Activated naive CD8-positive, alpha-beta T cell treated with anti-CD3 and anti-CD28 coated beads for 36 hours (primary cell): Measurements from ENCODE around the gene SPOCK1. TPM values are rescaled to one million over a fixed set of nuclear protein-coding genes. Genes with fewer than 3 reads are reported as not detected.
"Not testable (repeated sequence)": the region's sequence is repeated elsewhere in the genome, so short reads cannot be mapped to it uniquely, and the experiment has no call there.

Experiments used
- DNase-seq: peaks from one replicate; pipeline ENCODE4 v3.0.0; 2021
- H3K27ac Mint-ChIP-seq: one replicate; pipeline ENCODE4 v1.8.0; 2022; ENCODE audit warnings: mild to moderate bottlenecking, moderate library complexity, mixed read lengths
- H3K27me3 Mint-ChIP-seq: one replicate; pipeline ENCODE4 v1.8.0; 2022; ENCODE audit warnings: mild to moderate bottlenecking, mixed read lengths
- H3K36me3 Mint-ChIP-seq: one replicate; pipeline ENCODE4 v1.8.0; 2021; ENCODE audit warnings: mild to moderate bottlenecking, mixed read lengths
- H3K4me1 Mint-ChIP-seq: one replicate; pipeline ENCODE4 v1.8.0; 2021; ENCODE audit warnings: mixed read lengths
- H3K4me3 Mint-ChIP-seq: one replicate; pipeline ENCODE4 v1.8.0; 2022; ENCODE audit warnings: mild to moderate bottlenecking, moderate library complexity, mixed read lengths
- H3K9me3 Mint-ChIP-seq: one replicate; pipeline ENCODE4 v1.8.0; 2022; ENCODE audit warnings: mixed read lengths
- total RNA-seq, 2 experiments: library from RNA; stranded (reverse); gene quantifications; one replicate each; pipeline ENCODE4 v1.2.3, GENCODE V29; 2021

SPOCK1 gene
- total RNA-seq, 2 experiments from 2014 or later = 0.12 TPM; not detected in 1

DNA sequence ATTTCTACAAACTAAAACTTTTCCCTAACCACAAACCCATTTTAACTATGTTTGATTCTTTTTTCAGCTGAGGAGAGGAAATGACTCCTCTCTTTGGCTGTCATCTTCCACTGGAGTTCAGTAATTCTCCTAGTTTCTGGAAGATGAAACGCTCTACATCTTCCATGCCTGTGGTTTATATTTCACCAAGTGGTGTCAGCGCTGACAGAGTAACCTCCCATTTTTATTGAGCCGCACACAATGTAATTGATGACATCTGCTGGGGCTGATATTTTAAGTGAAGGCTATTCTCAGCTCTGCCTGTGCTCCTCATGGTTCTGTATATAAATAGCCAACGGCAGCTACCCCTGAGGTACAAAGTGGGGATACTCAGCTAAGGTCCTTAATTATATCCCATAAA, 234.6 kb downstream of the SPOCK1 start:
- no peak for DNase-seq
- no peaks in the 10 kb centered on the region for H3K4me1 Mint-ChIP-seq
- H3K4me3 Mint-ChIP-seq = no peak overlapping the region
- no peaks in the 10 kb centered on the region for H3K36me3 Mint-ChIP-seq
- H3K27ac Mint-ChIP-seq = no peak overlapping the region
- H3K27me3 Mint-ChIP-seq = peaks cover 10% of the 10 kb centered on the region
- no peaks in the 10 kb centered on the region for H3K9me3 Mint-ChIP-seq

DNA sequence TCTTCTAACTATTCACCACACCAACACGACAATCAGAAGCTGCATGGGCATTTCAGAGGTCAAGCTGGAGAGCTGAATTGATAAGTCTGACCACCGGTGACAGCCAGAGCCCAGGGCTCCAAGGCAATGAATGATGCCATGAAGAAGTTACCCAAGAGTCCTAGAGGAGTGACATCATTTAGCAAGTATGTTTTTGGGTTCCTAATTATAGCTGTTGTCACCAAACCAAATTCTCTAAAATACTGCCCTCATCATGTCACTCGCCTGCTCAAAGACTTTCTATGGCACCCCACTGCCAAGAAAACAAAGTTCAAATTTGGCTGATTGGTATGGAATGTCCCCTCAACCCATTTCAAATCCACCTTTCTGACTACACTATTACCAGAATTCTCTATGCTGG, 235.1 kb downstream of the SPOCK1 start:
- Mint-ChIP-seq H3K27ac (no peak overlapping the region), H3K4me3 (no peak overlapping the region), H3K9me3 (no peaks in the 10 kb centered on the region), H3K36me3 (no peaks in the 10 kb centered on the region), H3K4me1 (no peaks in the 10 kb centered on the region), H3K27me3 (peaks cover 10% of the 10 kb centered on the region)
- no peak for DNase-seq

DNA sequence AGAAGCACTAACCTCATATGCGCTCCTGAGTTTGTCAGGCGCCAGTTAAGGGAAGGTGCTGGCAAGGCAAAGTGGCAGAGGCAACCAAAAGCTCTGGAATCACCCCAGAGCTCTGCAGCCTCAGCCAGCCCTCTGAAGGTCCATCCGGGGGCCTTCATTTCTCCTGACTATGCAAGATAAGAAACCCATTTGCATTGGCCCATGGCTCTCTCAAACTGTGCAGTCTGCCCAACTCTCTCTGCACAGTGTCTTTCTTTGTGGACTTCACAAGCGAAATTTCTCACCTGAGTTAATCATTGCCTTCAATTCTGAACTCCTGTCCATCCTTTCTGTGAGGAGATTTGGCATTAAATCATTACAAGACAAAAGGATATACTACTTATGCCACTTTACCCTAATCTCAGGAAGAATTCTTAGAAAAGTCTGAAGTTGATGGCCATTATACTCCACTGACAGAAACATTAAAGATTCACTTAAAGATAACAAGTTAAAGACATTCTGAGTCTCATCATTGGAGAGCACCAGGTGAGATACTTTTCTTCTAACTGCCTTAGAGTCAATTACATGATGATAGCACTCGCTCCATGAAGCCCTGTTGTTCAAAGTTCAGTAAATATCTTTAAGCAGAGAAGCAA, 235.6 kb downstream of the SPOCK1 start:
- H3K27ac Mint-ChIP-seq = no peak overlapping the region
- DNase-seq = no peak
- no peaks in the 10 kb centered on the region for H3K4me1 Mint-ChIP-seq
- no peak overlapping the region for H3K4me3 Mint-ChIP-seq
- H3K27me3 Mint-ChIP-seq = peaks cover 10% of the 10 kb centered on the region
- no peaks in the 10 kb centered on the region for H3K9me3 Mint-ChIP-seq
- no peaks in the 10 kb centered on the region for H3K36me3 Mint-ChIP-seq

- Mint-ChIP-seq H3K36me3 (no peaks in the 10 kb centered on the region), H3K27me3 (peaks cover 8% of the 10 kb centered on the region), H3K4me1 (no peaks in the 10 kb centered on the region), H3K9me3 (no peaks in the 10 kb centered on the region), H3K4me3 (no peak overlapping the region), H3K27ac (no peak overlapping the region)
- DNase-seq = no peak
These were observed 236.3 kb downstream of the SPOCK1 start for GRCh38 chr5:137262818-137263217.

DNA sequence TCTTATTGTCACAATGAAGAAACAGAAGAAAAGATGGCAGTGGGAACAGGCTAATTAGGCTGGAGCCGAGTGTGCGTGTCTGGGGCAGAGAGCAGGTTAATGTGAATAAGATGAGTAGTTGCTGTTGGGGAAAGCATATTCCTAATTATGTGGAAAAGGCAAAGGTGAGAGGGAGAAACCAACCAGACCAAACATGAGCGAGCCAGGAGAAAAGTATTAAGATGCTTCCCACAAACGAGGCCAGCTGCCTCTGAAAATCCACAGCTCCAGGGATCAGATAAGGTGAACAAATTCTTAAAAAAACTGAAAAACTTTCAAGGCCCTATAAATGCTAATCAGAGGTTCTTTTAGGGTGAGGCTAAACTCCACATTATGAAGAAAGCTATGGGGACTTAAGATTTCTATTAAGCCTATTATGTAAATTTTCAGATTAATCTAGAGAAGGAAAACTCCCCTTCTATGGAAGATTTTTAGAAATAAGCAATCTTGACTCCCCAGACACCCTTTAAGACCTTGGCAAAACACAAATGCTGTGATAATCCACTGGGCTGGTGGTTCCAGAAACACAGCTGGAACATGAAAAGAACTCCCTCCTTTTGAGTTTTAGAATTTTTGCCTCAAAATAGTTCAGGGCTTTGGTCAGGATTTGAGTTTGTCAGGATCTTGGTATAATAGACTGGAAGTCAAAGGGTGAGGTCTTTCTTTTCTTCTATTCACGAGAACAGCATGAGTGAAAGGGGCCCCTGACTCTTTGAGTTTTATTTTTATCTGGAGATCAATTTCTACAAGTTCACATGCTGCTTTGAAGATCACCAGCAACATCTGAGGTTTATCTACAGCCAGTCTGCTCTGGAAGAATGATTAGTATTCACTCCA, 238.1 kb downstream of the SPOCK1 start:
- peaks cover 8% of the 10 kb centered on the region for H3K27me3 Mint-ChIP-seq
- H3K36me3 Mint-ChIP-seq = no peaks in the 10 kb centered on the region
- H3K4me3 Mint-ChIP-seq = no peak overlapping the region
- no peaks in the 10 kb centered on the region for H3K4me1 Mint-ChIP-seq
- no peak overlapping the region for H3K27ac Mint-ChIP-seq
- no peak for DNase-seq
- H3K9me3 Mint-ChIP-seq = no peaks in the 10 kb centered on the region

- not testable (repeated sequence) for H3K36me3 Mint-ChIP-seq, H3K4me3 Mint-ChIP-seq, H3K27ac Mint-ChIP-seq, H3K4me1 Mint-ChIP-seq, H3K9me3 Mint-ChIP-seq, DNase-seq, H3K27me3 Mint-ChIP-seq
These were observed 240.0 kb downstream of the SPOCK1 start for GRCh38 chr5:137259115-137259514.

DNA sequence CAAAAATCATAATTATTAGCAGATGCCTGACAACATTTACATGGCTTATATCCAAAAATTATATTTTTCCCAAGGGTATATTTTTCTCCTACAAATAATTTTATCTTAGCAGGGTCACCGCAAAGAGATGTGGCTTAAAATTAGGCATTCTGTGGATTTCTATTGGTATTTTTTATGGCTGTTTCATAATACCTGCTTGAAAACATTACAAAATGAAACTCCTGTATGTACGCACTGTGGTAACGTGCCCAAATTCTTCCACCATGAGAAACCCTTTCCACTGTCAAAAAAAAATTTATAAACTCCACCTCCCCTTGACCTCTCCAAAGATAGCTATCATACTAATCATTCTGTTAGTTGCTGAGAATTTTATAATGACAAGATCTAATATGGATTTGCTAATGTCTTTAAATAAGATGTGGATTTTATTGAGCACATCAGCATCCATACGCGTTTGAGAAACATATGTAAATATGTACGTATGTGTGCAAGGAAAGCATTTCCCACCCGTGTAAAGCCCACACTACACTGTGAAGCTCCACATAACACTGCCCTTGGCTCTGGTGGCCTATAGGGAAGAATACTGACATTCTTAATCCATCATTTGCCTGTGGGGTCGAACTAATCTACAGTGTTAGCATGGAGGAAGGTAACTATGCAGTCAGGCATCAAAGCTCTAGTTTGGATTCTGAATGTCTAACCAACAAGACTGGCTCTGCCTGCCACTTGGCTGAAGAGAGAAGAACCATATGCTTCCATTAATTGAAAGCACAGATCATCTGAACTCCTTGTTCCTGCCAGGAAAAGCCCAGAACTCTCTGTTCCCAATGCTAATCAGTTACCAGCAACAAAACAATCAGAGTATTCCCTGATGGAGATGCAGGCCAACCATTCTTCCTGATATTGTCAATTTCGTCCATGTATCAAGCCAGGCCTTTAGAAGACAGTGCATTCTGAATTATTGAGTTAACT, 244.7 kb downstream of the SPOCK1 start:
- H3K27me3 Mint-ChIP-seq = peaks cover 4% of the 10 kb centered on the region
- no peak overlapping the region for H3K27ac Mint-ChIP-seq
- no peaks in the 10 kb centered on the region for H3K9me3 Mint-ChIP-seq
- no peak overlapping the region for H3K4me3 Mint-ChIP-seq
- H3K4me1 Mint-ChIP-seq = no peaks in the 10 kb centered on the region
- DNase-seq = no peak
- no peaks in the 10 kb centered on the region for H3K36me3 Mint-ChIP-seq

GRCh38 chr5:137252512-137252911, 246.6 kb downstream of the SPOCK1 start:
- no peak for DNase-seq
- Mint-ChIP-seq H3K27me3 (peaks cover under 1% of the 10 kb centered on the region), H3K27ac (no peak overlapping the region), H3K4me1 (no peaks in the 10 kb centered on the region), H3K36me3 (no peaks in the 10 kb centered on the region), H3K9me3 (no peaks in the 10 kb centered on the region), H3K4me3 (no peak overlapping the region)

DNA sequence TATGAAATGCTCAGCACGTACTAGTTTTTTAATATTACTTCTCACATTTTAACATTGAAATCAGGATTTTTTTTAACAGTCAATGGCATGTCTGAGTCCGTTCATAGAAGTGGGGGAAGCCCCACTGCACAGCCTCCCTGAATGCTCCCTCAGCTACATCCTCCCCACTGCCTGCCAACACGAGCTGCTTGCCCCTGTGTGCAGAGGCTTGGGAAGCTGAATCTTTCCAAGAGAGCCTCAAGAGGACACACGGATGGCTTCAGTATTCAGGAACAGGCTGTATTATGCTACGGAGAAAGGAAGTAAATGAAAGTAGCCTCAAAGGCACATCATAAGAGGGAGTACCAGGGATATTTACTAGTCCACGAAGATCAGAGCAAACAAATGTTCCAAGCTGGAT, 248.7 kb downstream of the SPOCK1 start:
- Mint-ChIP-seq H3K4me1 (no peaks in the 10 kb centered on the region), H3K4me3 (no peak overlapping the region), H3K9me3 (no peaks in the 10 kb centered on the region), H3K36me3 (no peaks in the 10 kb centered on the region), H3K27me3 (no peaks in the 10 kb centered on the region), H3K27ac (no peak overlapping the region)
- no peak for DNase-seq

DNA sequence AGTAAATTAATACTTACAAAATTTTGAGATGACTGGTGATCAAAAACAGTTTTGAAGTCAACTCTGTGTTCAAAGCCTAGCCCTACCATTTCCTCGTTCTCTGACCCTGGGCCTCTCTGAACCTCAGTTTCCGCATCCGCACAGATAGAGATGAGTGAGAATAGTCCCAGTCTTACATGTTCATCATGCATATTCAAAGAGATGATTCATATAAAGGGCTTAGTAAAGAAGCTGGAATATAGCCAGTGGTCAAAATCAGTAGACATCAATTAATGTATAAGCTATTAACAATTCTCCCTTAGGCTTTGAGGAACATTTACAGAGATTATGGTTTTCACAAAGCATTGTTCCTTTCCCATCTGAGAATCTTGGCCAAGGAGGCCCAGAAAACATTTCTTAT, 250.6 kb downstream of the SPOCK1 start:
- no peaks in the 10 kb centered on the region for H3K9me3 Mint-ChIP-seq
- H3K4me3 Mint-ChIP-seq = no peak overlapping the region
- H3K27ac Mint-ChIP-seq = no peak overlapping the region
- H3K27me3 Mint-ChIP-seq = peaks cover 4% of the 10 kb centered on the region
- DNase-seq = no peak
- H3K36me3 Mint-ChIP-seq = no peaks in the 10 kb centered on the region
- H3K4me1 Mint-ChIP-seq = no peaks in the 10 kb centered on the region

DNA sequence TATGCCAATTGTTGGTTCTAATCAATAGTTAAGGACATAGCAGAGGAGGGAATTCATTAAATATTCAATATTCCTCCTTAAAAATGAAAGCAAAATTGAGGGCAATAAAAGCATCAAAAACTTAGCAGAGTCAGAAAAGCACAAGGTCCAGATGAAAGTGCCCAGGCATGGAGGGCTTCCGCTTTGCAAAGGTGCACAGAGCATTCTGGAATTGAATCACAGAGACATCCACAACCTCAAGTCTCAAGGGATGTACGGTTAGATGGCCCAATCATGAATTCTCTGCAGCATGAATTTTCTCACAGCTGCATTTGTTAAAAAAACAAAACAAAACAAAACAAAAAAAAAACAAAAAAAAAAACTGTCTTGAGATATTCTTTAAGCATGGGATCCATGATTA, 253.7 kb downstream of the SPOCK1 start:
- Mint-ChIP-seq H3K27me3 (peaks cover 4% of the 10 kb centered on the region), H3K9me3 (no peaks in the 10 kb centered on the region), H3K27ac (no peak overlapping the region), H3K36me3 (no peaks in the 10 kb centered on the region), H3K4me3 (no peak overlapping the region), H3K4me1 (no peaks in the 10 kb centered on the region)
- DNase-seq = no peak

GRCh38 chr5:137240285-137240684, 258.8 kb downstream of the SPOCK1 start:
- DNase-seq = no peak
- Mint-ChIP-seq H3K36me3 (no peaks in the 10 kb centered on the region), H3K4me3 (no peak overlapping the region), H3K9me3 (no peaks in the 10 kb centered on the region), H3K27me3 (peaks cover 21% of the 10 kb centered on the region), H3K27ac (no peak overlapping the region), H3K4me1 (no peaks in the 10 kb centered on the region)

GRCh38 chr5:137236849-137237507, 262.1 kb downstream of the SPOCK1 start:
- peaks cover 17% of the 10 kb centered on the region for H3K27me3 Mint-ChIP-seq
- no peaks in the 10 kb centered on the region for H3K4me1 Mint-ChIP-seq
- no peaks in the 10 kb centered on the region for H3K9me3 Mint-ChIP-seq
- no peak overlapping the region for H3K27ac Mint-ChIP-seq
- no peak overlapping the region for H3K4me3 Mint-ChIP-seq
- DNase-seq = no peak
- no peaks in the 10 kb centered on the region for H3K36me3 Mint-ChIP-seq

- Mint-ChIP-seq H3K27ac (no peak overlapping the region), H3K4me3 (no peak overlapping the region), H3K36me3 (no peaks in the 10 kb centered on the region), H3K9me3 (no peaks in the 10 kb centered on the region), H3K27me3 (peaks cover 17% of the 10 kb centered on the region), H3K4me1 (no peaks in the 10 kb centered on the region)
- no peak for DNase-seq
These were observed 262.9 kb downstream of the SPOCK1 start for GRCh38 chr5:137236252-137236651.
